T-helper 9 cell (primary cell): ENCODE results near the gene KCMF1.

Experiments
- DNase-seq: peaks from one replicate; pipeline ENCODE4 v3.0.0-alpha.2; 2020

KCMF1 gene

GRCh38 chr2:84986018-84986417 lies 15.1 kb downstream of the KCMF1 start:
- no peak for DNase-seq

- no peak for DNase-seq
Observed at GRCh38 chr2:84989422-84989821, 18.5 kb downstream of the KCMF1 start.

DNA sequence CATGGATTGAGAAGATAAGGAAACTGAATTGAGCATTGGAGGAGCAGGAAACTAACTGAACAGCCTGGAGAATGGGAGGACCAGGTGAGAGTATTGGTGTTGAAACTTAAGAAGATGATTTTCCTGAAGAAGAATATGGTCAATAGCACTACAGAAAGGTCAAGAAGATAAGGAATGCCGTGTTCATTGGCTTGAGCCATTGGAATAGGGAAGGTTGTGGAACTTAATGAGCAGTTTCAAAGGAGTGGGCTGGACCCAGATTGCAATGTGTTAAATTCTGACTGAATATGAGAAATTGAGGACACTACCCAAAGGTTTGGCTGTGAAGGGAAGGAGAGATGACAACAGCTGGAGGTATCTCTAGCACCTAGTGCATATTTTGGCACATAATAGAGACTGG lies 19.0 kb downstream of the KCMF1 start:
- no peak for DNase-seq

DNA sequence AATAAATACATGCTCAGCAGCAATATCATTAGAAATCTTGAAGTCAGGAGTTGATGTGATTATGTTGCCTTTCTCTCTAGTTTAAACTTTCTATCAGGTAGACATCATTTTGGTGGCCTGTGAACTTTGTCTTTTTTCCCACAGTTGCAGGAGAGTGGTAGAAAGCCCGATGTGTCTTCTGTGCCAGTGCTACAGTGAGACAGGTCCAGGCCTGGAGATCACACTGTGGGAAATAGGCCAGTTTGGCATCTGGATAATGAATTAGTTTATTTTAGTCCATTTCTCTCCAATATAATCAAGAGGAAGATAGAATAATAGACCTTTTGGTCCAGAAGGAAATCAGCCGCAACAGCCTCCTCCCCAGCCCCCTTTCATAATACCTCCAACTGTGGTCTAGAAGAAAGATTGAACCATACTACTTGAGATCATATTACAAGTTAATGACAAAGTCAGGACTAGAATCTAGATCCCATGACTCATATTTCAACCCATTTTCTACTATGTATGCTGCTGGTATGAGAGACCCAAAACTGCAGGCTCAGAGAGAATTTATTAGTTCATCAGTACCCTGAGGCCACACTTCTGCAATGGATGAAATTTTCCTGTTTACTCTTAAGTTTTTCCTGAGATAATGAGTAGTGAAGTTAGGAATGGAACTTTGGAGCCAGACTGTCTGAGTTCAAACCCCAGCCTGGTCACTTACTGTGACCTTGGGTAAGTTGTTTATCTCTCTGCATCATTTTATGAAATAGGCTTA lies 20.6 kb downstream of the KCMF1 start:
- no peak for DNase-seq

GRCh38 chr2:84995826-84996225 lies 24.9 kb downstream of the KCMF1 start:
- DNase-seq, result no peak

GRCh38 chr2:84996909-84997308 lies 25.9 kb downstream of the KCMF1 start:
- DNase-seq, result no peak

DNA sequence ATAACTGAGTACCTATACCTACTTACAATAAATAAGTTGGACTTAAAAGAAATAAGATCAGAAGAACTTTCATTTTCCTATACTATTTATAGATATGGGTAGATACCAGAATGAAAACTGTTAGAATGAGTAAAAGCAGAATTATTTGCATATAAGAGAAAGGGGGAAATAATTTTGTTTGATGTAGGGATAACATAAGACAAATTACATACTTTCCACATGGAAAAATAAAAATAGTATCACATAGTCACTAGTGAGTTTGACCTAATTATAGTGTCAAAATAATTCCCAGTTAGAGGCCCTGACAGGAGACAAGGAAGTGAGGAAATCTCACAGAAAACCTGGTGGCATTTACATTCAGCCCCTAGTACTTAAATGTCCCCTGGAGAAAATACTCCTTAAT lies 28.6 kb downstream of the KCMF1 start:
- DNase-seq, result no peak

GRCh38 chr2:85001595-85001994 lies 30.6 kb downstream of the KCMF1 start:
- no peak for DNase-seq

DNA sequence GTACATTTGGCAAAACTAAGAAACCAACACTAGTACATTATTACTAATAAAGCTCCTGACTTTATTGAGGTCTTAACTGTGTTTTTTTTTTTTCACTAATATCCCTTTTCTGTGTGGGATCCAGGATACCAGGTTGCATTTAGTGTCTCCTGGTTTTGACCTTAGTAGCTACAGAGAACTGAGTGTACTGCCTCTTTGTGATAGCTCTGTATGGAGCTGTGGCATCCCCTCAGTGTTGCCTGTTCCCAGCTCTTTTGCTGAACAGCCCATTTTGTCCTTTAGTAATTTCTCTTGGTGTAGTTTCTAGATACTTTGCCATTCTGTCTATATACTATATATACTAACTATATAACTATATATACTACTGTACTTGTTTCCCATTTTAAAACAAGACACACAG lies 31.6 kb downstream of the KCMF1 start:
- DNase-seq, result no peak

GRCh38 chr2:85008252-85008651 lies 37.3 kb downstream of the KCMF1 start:
- no peak for DNase-seq

DNA sequence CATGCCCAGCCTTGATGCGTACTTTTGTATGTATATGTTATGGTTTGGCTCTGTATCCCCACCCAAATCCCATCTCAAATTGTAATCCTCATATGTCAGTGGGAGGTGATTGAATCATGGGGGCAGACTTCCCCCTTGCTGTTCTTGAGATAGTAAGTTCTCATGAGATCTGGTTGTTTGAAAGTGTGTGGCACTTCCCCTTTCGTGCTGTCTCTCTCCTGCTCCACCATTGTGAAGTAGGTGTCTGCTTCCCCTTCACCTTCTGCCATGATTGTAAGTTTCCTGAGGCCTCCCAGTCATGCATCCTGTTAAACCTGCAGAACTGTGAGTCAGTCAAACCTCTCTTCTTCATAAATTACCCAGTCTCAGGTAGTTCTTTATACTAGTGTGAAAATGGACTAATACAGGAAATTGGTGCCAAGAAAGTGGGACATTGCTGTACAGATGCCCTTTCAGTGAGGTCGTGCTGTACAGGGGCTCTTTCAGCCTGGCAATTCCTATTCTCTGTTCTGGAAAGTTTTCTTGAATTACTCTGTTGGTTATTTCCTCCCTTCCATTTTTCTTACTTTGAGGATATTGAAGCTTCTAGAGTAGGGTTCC lies 38.2 kb downstream of the KCMF1 start:
- DNase-seq, result no peak

DNA sequence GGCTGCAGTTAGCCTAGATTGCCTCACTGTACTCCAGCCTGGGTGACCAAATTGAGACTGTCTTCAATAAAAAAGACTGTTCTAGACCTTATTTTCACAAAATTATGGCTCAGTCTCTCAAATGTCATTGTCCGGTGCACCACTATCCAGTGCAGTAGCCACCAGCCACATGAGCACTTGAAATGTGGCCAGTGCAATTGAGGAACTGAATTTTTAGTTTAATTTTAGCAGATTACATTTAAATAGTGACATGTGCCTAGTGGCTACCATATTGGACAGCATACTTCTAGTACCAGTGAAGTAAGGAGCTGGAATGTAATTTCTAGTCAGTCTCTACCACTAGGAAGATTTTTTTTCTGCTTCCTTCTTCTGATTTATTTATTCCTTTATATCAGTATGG lies 39.4 kb downstream of the KCMF1 start:
- no peak for DNase-seq

- no peak for DNase-seq
Observed at GRCh38 chr2:85011098-85011497, 40.1 kb downstream of the KCMF1 start.

GRCh38 chr2:85011747-85012146 lies 40.8 kb downstream of the KCMF1 start:
- DNase-seq, result no peak

GRCh38 chr2:85012431-85012830 lies 41.5 kb downstream of the KCMF1 start:
- no peak for DNase-seq

DNA sequence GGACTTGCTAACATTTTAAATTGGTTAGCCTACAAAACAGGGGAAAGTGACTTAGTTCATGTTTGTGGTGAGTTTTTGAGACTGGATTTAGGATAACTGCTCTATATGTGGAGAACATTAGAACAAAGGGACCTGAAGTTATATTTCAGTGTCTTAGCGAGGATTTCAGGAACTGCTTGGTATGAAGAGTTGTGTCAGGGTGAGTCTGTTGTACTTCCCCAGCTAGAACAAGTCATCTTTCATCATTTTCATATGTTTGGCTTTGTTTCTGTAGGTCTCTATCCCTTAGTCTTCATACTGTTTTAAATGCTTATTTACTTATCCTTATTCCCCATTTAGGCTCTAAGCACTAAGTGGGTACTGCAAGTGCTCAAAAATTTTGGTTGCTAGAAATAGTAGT lies 41.9 kb downstream of the KCMF1 start:
- no peak for DNase-seq

- DNase-seq, result no peak
Observed at GRCh38 chr2:85015653-85016360, 44.8 kb downstream of the KCMF1 start.

DNA sequence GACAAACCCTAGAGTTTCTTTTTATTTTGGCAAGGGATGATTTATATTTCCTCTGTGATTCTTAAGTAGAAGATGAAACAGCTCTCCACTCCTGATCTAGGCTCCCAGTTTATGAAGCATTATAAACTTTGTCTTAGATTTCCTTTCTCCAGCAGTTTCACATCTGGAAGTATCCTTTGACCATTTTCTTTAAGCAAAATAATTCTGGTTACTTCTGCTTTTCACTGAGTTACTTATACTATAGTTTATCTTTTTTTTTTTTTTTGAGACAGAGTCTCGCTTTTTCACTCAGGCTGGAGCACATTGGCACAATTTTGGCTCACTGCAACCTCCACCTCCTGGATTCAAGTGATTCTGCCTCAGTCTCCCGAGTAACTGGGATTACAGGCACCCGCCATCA lies 45.5 kb downstream of the KCMF1 start:
- no peak for DNase-seq

DNA sequence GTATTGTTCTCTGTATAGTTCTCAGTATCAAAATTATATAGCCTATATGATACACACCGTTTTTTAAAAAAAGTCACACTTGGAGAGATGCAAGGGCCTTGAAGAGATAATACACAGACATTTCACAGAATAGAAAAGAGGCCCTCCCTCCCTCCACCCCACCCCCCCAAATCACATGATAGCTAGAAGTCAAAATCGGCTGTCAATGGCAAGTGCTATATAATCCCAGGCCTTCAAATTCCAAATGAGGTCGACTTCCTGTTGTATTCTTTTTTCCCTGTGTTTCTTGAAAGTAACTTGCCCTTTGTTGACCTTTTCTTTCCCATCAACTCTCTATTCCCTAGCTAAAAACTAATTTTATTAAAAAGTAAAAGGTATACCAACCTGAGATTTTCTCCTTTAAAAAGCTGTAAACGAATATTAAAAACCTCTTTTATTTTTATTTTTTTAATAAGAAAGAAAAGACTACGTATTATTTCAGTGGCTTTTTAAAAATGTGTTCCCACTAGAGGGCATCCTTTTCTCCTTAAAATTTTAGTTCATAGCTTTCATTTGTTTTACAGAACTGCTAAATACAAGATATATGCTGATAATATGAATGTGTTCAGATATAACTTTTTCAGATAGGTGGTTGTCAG lies 46.6 kb downstream of the KCMF1 start:
- DNase-seq, result no peak

DNA sequence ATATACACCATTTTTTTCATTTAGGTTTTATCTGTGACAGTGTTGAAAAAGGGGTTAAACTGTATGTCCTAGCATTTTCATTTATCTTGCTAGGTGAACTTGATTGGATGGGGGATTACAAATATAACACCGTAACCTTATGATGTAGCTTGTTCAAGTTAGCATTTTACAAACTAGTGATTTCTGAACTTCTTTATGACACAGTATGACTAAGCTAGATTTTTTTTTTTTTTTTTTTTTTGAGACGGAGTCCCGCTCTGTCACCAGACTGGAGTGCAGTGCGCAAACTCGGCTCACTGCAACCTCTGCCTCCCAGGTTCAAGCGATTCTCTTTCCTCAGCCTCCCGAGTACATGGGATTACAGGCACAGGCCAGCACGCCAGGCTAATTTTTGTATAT lies 47.1 kb downstream of the KCMF1 start:
- no peak for DNase-seq

DNA sequence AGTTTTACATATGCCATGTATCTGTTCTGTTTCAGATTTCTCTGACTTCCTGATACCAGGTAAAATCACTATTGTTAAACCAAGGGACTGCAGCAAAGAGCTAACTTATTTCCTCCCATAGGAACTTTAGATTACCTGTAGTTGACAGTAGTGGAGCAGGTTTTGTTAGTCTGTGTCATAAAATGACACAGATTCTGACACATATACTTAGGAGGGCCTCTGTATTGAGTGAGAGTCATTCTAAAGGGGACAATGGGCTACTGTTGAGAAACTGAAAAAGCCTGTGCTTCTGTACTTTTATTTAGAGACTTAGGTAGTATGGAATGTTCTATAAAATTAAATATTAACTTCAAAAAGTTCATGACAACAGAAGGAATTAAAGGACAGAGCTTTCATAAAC lies 48.2 kb downstream of the KCMF1 start:
- DNase-seq, result no peak

DNA sequence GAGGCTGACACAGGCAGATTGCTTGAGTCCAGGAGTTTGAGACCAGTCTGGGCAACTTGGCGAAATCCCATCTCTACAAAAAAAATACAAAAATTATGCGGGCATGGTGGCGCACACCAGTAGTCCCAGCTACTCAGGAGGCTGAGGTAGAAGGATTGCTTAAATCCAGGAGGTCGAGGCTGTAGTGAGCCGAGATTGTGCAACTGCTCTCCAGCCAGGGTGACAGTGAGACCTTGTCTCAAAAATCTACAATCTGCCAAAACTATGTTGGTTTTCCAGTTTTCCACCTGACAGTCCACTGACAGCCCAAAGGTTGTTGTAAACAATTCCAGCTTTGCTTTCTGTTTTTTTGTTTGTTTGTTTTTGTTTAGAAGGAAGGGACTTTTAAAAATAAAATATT lies 51.3 kb downstream of the KCMF1 start:
- no peak for DNase-seq

GRCh38 chr2:85024372-85025047 lies 53.5 kb downstream of the KCMF1 start:
- no peak for DNase-seq
